HCT116 (cell line): ENCODE measurements around the gene CASP10.

ENCODE experiments used
- CTCF ChIP-seq, 3 experiments: fragments of 200-600 bp in 1 of 3; sonication (generic) in 1 of 3; IDR thresholded peaks in 2 of 3; conservative IDR thresholded peaks in 1 of 3; 2 replicates each; pipeline ENCODE4 v1.5.1; 2012 to 2017; ENCODE audit warnings: low read depth in 2 of 3, low read length in 2 of 3, antibody characterized with exemption in 1 of 3, borderline replicate concordance in 1 of 3, control low read depth in 1 of 3, mild to moderate bottlenecking in 1 of 3, mixed read lengths in 1 of 3, mixed run types in 1 of 3, moderate library complexity in 1 of 3; ENCODE audit not compliant: insufficient read depth in 1 of 3
- EZH2 ChIP-seq: fragments of 200-600 bp; sonication (generic); IDR thresholded peaks from 2 replicates; pipeline ENCODE4 v1.6.1; 2017; ENCODE audit warnings: antibody characterized with exemption, mixed run types
- EZH2phosphoT487 ChIP-seq: fragments of 200-600 bp; IDR thresholded peaks from 2 replicates; pipeline ENCODE4 v1.6.1; 2018; ENCODE audit warnings: antibody characterized with exemption, borderline replicate concordance
- FOSL1 ChIP-seq: IDR thresholded peaks from 2 replicates; pipeline ENCODE4 v1.6.1; 2012; ENCODE audit warnings: low read depth
- MAX ChIP-seq: IDR thresholded peaks from 2 replicates; pipeline ENCODE4 v1.6.1; 2012
- POLR2A ChIP-seq: IDR thresholded peaks from 2 replicates; pipeline ENCODE4 v1.7.0; 2011; ENCODE audit warnings: borderline replicate concordance; ENCODE audit not compliant: insufficient read depth, insufficient read length; ENCODE audit errors: extremely low read depth
- RAD21 ChIP-seq: IDR thresholded peaks from 2 replicates; pipeline ENCODE4 v1.6.1; 2012; ENCODE audit warnings: low read depth, mild to moderate bottlenecking
- SP1 ChIP-seq: IDR thresholded peaks from 2 replicates; pipeline ENCODE4 v1.6.1; 2012; ENCODE audit warnings: low read depth

GRCh38 chr2:201196803-201197202 lies 13.9 kb downstream of the CASP10 start:
- no peak for TF ChIP-seq EZH2phosphoT487
- no peak for TF ChIP-seq CTCF (IDR thresholded peaks at IDR 0.05 in 2 of 3, conservative IDR thresholded peaks at IDR 0.05 in 1 of 3; ENCODE audit: borderline replicate concordance in 1 of 3, insufficient read depth in 1 of 3, low read depth in 2 of 3, low read length in 2 of 3)
- TF ChIP-seq EZH2, result no peak
- no peak for TF ChIP-seq MAX
- TF ChIP-seq SP1, result no peak
- no peak for TF ChIP-seq RAD21
- no peak for TF ChIP-seq FOSL1
- TF ChIP-seq POLR2A, result no peak
